Activated CD4-positive, alpha-beta T cell treated with anti-CD3 and anti-CD28 coated beads, Interleukin-2, amount 50 U/mL, for 48 hours (primary cell): ENCODE measurements around the gene DNAJC13.
"Not testable (repeated sequence)": the region's sequence is repeated elsewhere in the genome, so short reads cannot be mapped to it uniquely, and the experiment has no call there.

Source experiments
- DNase-seq, 2 experiments: peaks; one replicate each; pipeline ENCODE4 v3.0.0-alpha.2; 2020

Gene DNAJC13

GRCh38 chr3:132550579-132551305 lies 133.4 kb downstream of the DNAJC13 start:
- no peak for DNase-seq

GRCh38 chr3:132553826-132554225 lies 136.5 kb downstream of the DNAJC13 start:
- DNase-seq, result no peak

- DNase-seq, result no peak
These were observed 137.1 kb downstream of the DNAJC13 start for GRCh38 chr3:132554437-132554836.

GRCh38 chr3:132555306-132556035 lies 138.2 kb downstream of the DNAJC13 start:
- DNase-seq, result no peak

- not testable (repeated sequence) for DNase-seq
These were observed 138.7 kb downstream of the DNAJC13 start for GRCh38 chr3:132556036-132556386.

- no peak for DNase-seq
These were observed 139.3 kb downstream of the DNAJC13 start for GRCh38 chr3:132556508-132557159.

GRCh38 chr3:132561003-132561402 lies 143.7 kb downstream of the DNAJC13 start:
- DNase-seq, result no peak

- DNase-seq, result no peak
These were observed 146.2 kb downstream of the DNAJC13 start for GRCh38 chr3:132563420-132564069.

- no peak for DNase-seq
These were observed 146.8 kb downstream of the DNAJC13 start for GRCh38 chr3:132564070-132564465.

GRCh38 chr3:132568422-132568821 lies 151.1 kb downstream of the DNAJC13 start:
- no peak for DNase-seq

- no peak for DNase-seq
These were observed 151.9 kb downstream of the DNAJC13 start for GRCh38 chr3:132569153-132569552.

GRCh38 chr3:132569580-132569979 lies 152.3 kb downstream of the DNAJC13 start:
- no peak for DNase-seq

GRCh38 chr3:132570016-132570415 lies 152.7 kb downstream of the DNAJC13 start:
- DNase-seq, result no peak

GRCh38 chr3:132573797-132574211 lies 156.5 kb downstream of the DNAJC13 start:
- no peak for DNase-seq

GRCh38 chr3:132587401-132587800 lies 170.1 kb downstream of the DNAJC13 start:
- DNase-seq, result no peak
